ENCODE measurements around the gene AFF2.

GRCh38 chrX:148542481-148543255 lies 42.3 kb downstream of the AFF2 start:
- no peak for TF ChIP-seq CTCF (IDR thresholded peaks at IDR 0.05; ENCODE audit: extremely low read depth in 1 of 2, insufficient read depth in 1 of 2, low read depth in 1 of 2, low read length in 2 of 2)
- TF ChIP-seq POLR2AphosphoS5 (IDR thresholded peaks at IDR 0.05; ENCODE audit: insufficient read depth, low read depth, low read length), result no peak
- no peak for TF ChIP-seq EZH2 (IDR thresholded peaks at IDR 0.05; ENCODE audit: borderline replicate concordance, low read depth, low read length, severe bottlenecking)
- no peak for TF ChIP-seq POLR2A (IDR thresholded peaks at IDR 0.05; ENCODE audit: low read depth, low read length)
- TF ChIP-seq MYC (IDR thresholded peaks at IDR 0.05; ENCODE audit: low read depth, low read length), result no peak
- no peak for TF ChIP-seq MAX (IDR thresholded peaks at IDR 0.05; ENCODE audit: insufficient read depth, insufficient read length)
- TF ChIP-seq FOS (IDR thresholded peaks at IDR 0.05; ENCODE audit: borderline replicate concordance, insufficient read depth, low read length), result no peak
- TF ChIP-seq JUN (IDR thresholded peaks at IDR 0.05; ENCODE audit: borderline replicate concordance, insufficient read depth, insufficient read length, low read depth), result no peak

Measured in endothelial cell of umbilical vein (primary cell).